HL-60 (cell line): Measurements from ENCODE around the gene SETBP1.

ENCODE experiments used
- DNase-seq, 2 experiments: peaks; one replicate each; pipeline ENCODE4 v3.0.0-alpha.2; 2010 to 2020; ENCODE audit warnings: low read depth in 1 of 2, low spot score in 1 of 2
- H3K27ac ChIP-seq: fragments of 250-450 bp; sonication (Bioruptor Pico); replicated peaks from 2 replicates; pipeline ENCODE4 v1.5.1; 2020; ENCODE audit warnings: mild to moderate bottlenecking, moderate library complexity
- H3K27me3 ChIP-seq: fragments of 250-450 bp; sonication (Bioruptor Pico); 2 replicates; pipeline ENCODE4 v1.5.1; 2021; ENCODE audit warnings: mild to moderate bottlenecking, moderate library complexity; ENCODE audit not compliant: insufficient read depth, poor library complexity, severe bottlenecking
- H3K4me3 ChIP-seq: replicated peaks from 2 replicates; pipeline ENCODE4 v1.5.1; 2011; ENCODE audit warnings: mild to moderate bottlenecking, control low read depth, low read length; ENCODE audit not compliant: insufficient read depth
- CTCF ChIP-seq: IDR thresholded peaks from one replicate; pipeline ENCODE4 v1.5.1; 2011; ENCODE audit warnings: low read length, control low read depth, inconsistent platforms; ENCODE audit not compliant: insufficient read depth
- GABPA ChIP-seq: IDR thresholded peaks from 2 replicates; pipeline ENCODE4 v1.6.1; 2012; ENCODE audit warnings: low read depth
- POLR2AphosphoS5 ChIP-seq: IDR thresholded peaks from 2 replicates; pipeline ENCODE4 v1.6.1; 2012; ENCODE audit warnings: low read depth
- REST ChIP-seq: IDR thresholded peaks from 2 replicates; pipeline ENCODE4 v1.6.1; 2012; ENCODE audit warnings: low read depth; ENCODE audit not compliant: insufficient replicate concordance
- SPI1 ChIP-seq: IDR thresholded peaks from 2 replicates; pipeline ENCODE4 v1.6.1; 2012; ENCODE audit warnings: low read depth, mild to moderate bottlenecking, borderline replicate concordance

The SETBP1 gene

GRCh38 chr18:45057955-45058600, 377.4 kb downstream of the SETBP1 start:
- H3K27me3 ChIP-seq, result peaks cover 5% of the 10 kb centered on the region
- no peak overlapping the region for H3K4me3 ChIP-seq
- no peak for DNase-seq
- H3K27ac ChIP-seq, result no peak overlapping the region
- TF ChIP-seq SPI1, result no peak
- TF ChIP-seq REST, result no peak
- TF ChIP-seq GABPA, result no peak
- no peak for TF ChIP-seq POLR2AphosphoS5
- no peak for TF ChIP-seq CTCF

- H3K27ac ChIP-seq, result no peak overlapping the region
- peaks cover 5% of the 10 kb centered on the region for H3K27me3 ChIP-seq
- DNase-seq, result peak in 1 of 2 experiments; percentile 86
- H3K4me3 ChIP-seq, result no peak overlapping the region
- TF ChIP-seq SPI1 (no peak), CTCF (no peak), REST (no peak), GABPA (no peak), POLR2AphosphoS5 (no peak)
These were observed 379.0 kb downstream of the SETBP1 start for GRCh38 chr18:45059695-45060094.

- Histone ChIP-seq H3K4me3 (no peak overlapping the region), H3K27ac (no peak overlapping the region), H3K27me3 (peaks cover 5% of the 10 kb centered on the region)
- TF ChIP-seq POLR2AphosphoS5 (no peak), GABPA (no peak), CTCF (no peak), SPI1 (no peak), REST (no peak)
- DNase-seq, result peak in 1 of 2 experiments; percentile 69
These were observed 379.4 kb downstream of the SETBP1 start for GRCh38 chr18:45060102-45060501.
